ENCODE data around the gene MESP1. TPM values are rescaled to one million over a fixed set of nuclear protein-coding genes. Genes with fewer than 3 reads are reported as not detected.

Gene MESP1
- total RNA-seq, 1 experiment from 2014 or later: 8.8 TPM

GRCh38 chr15:89728254-89728653 lies 22.8 kb downstream of the MESP1 start:
- Histone ChIP-seq H3K36me3 (ENCODE audit: control insufficient read depth in 1 of 2, insufficient read depth in 2 of 2, low read length in 2 of 2) (no peaks in the 10 kb centered on the region), H3K4me3 (replicated peaks in 1 of 2; ENCODE audit: low read depth in 1 of 2, low read length in 2 of 2) (no peak overlapping the region), H4K20me1 (ENCODE audit: insufficient read depth) (no peaks in the 10 kb centered on the region), H3K4me2 (ENCODE audit: low read length) (no peak overlapping the region), H3K79me2 (ENCODE audit: insufficient read depth, low read length) (no peaks in the 10 kb centered on the region), H3K9me2 (ENCODE audit: insufficient read depth) (no peaks in the 10 kb centered on the region), H2AFZ (ENCODE audit: low read depth, low read length, poor library complexity, severe bottlenecking) (no peak overlapping the region), H3K9ac (ENCODE audit: low read length) (no peak overlapping the region), H3K9me3 (ENCODE audit: control insufficient read depth in 1 of 2, insufficient read depth in 1 of 2, low read depth in 1 of 2, low read length in 2 of 2) (peaks cover 0 to 4% of the 10 kb centered on the region in 2 experiments; a peak in 1 of 4 replicates), H3K27ac (ENCODE audit: low read depth, low read length) (no peak overlapping the region), H3K4me1 (ENCODE audit: control insufficient read depth in 1 of 2, insufficient read depth in 2 of 2, low read length in 2 of 2) (no peaks in the 10 kb centered on the region), H3K27me3 (ENCODE audit: insufficient read depth, low read length) (no peaks in the 10 kb centered on the region)
- ChIA-PET RAD21 (ENCODE audit: low non-redundant PET in 1 of 2, low total read pairs in 2 of 2, uncharacterized antibody in 2 of 2, unreplicated experiment in 2 of 2) (no interaction called here), POLR2A (no interaction called here), CTCF (interaction anchor here (0.9 kb wide), 1 partner anchor 12 kb away, joined by 7 read pairs; no protein-coding TSS in a partner anchor)
- intact Hi-C loops (cut with micrococcal nuclease): no loop called here
- ATAC-seq (no peak), DNase-seq (ENCODE audit: low read depth, low spot score) (no peak)
- no TSS peak for BruUV-seq (replicated peaks)
- TF ChIP-seq ZNF274 (IDR thresholded peaks at IDR 0.05; ENCODE audit: low read depth, low read length): no peak
- TF ChIP-seq ZFX (IDR thresholded peaks at IDR 0.05): no peak
- no peak for TF ChIP-seq SIN3A (IDR thresholded peaks at IDR 0.05; ENCODE audit: low read depth)
- TF ChIP-seq SRF (IDR thresholded peaks at IDR 0.05; ENCODE audit: low read depth): no peak
- TF ChIP-seq JUND (IDR thresholded peaks at IDR 0.05): no peak
- no peak for TF ChIP-seq EZH2phosphoT487 (IDR thresholded peaks at IDR 0.05; ENCODE audit: borderline replicate concordance)
- TF ChIP-seq EGR1 (IDR thresholded peaks at IDR 0.05; ENCODE audit: low read depth): no peak

GRCh38 chr15:89725064-89725463 lies 26.0 kb downstream of the MESP1 start:
- TF ChIP-seq CTCF (IDR thresholded peaks at IDR 0.05 in 2 of 3, conservative IDR thresholded peaks at IDR 0.05 in 1 of 3; ENCODE audit: borderline replicate concordance in 1 of 3, insufficient read depth in 1 of 3, low read depth in 2 of 3, low read length in 2 of 3) (no peak), MAX (IDR thresholded peaks at IDR 0.05) (no peak), CBX3 (IDR thresholded peaks at IDR 0.05; ENCODE audit: low read depth) (no peak), ELF1 (IDR thresholded peaks at IDR 0.05; ENCODE audit: borderline replicate concordance, low read depth) (no peak), POLR2AphosphoS5 (IDR thresholded peaks at IDR 0.05; ENCODE audit: low read depth, low read length) (no peak), EZH2phosphoT487 (IDR thresholded peaks at IDR 0.05; ENCODE audit: borderline replicate concordance) (no peak), EGR1 (IDR thresholded peaks at IDR 0.05; ENCODE audit: low read depth) (no peak), REST (IDR thresholded peaks at IDR 0.05; ENCODE audit: low read depth) (no peak), ATF3 (IDR thresholded peaks at IDR 0.05) (no peak), ZNF274 (IDR thresholded peaks at IDR 0.05; ENCODE audit: low read depth, low read length) (no peak)
- CTCF ChIA-PET: no interaction called here
- no peak overlapping the region for H3K9ac ChIP-seq (ENCODE audit: low read length)
- no peaks in the 10 kb centered on the region for H4K20me1 ChIP-seq (ENCODE audit: insufficient read depth)
- peaks cover 0 to 4% of the 10 kb centered on the region in 2 experiments; a peak in 1 of 4 replicates for H3K9me3 ChIP-seq (ENCODE audit: control insufficient read depth in 1 of 2, insufficient read depth in 1 of 2, low read depth in 1 of 2, low read length in 2 of 2)
- H3K9me2 ChIP-seq (ENCODE audit: insufficient read depth): no peaks in the 10 kb centered on the region
- no TSS peak for BruUV-seq (replicated peaks)
- H3K4me3 ChIP-seq (replicated peaks in 1 of 2; ENCODE audit: low read depth in 1 of 2, low read length in 2 of 2): no peak overlapping the region
- intact Hi-C loops (cut with micrococcal nuclease): no loop called here
- RAD21 ChIA-PET (ENCODE audit: low non-redundant PET in 1 of 2, low total read pairs in 2 of 2, uncharacterized antibody in 2 of 2, unreplicated experiment in 2 of 2): no interaction called here
- no peaks in the 10 kb centered on the region for H3K79me2 ChIP-seq (ENCODE audit: insufficient read depth, low read length)
- H3K27me3 ChIP-seq (ENCODE audit: insufficient read depth, low read length): no peaks in the 10 kb centered on the region
- H2AFZ ChIP-seq (ENCODE audit: low read depth, low read length, poor library complexity, severe bottlenecking): no peak overlapping the region
- no peak overlapping the region for H3K27ac ChIP-seq (ENCODE audit: low read depth, low read length)
- no peak overlapping the region for H3K4me2 ChIP-seq (ENCODE audit: low read length)
- no peaks in the 10 kb centered on the region for H3K4me1 ChIP-seq (ENCODE audit: control insufficient read depth in 1 of 2, insufficient read depth in 2 of 2, low read length in 2 of 2)
- POLR2A ChIA-PET: no interaction called here
- DNase-seq (ENCODE audit: low read depth, low spot score): no peak
- H3K36me3 ChIP-seq (ENCODE audit: control insufficient read depth in 1 of 2, insufficient read depth in 2 of 2, low read length in 2 of 2): no peaks in the 10 kb centered on the region
- ATAC-seq: no peak
